Kidney (tissue), 14 donors: ENCODE results near the gene PIP5K1A. TPM values are rescaled to one million over a fixed set of nuclear protein-coding genes. Genes with fewer than 3 reads are reported as not detected.

Experiments used
- DNase-seq, 5 donors: peaks; one replicate each; pipeline ENCODE4 v3.0.0-alpha.2; 2013 to 2020
- FAIRE-seq: peaks from 2 replicates; lab custom pipeline; 2012; peaks lifted over from hg19 to GRCh38; lab: Jason Lieb, UNC
- H3K27ac ChIP-seq, 2 donors: one replicate each; pipeline ENCODE4 v1.7.0; 2013; ENCODE audit warnings: low read depth in 2 of 2, low read length in 2 of 2, inconsistent platforms in 1 of 2
- H3K27me3 ChIP-seq: one replicate; pipeline ENCODE4 v1.7.1; 2013; ENCODE audit warnings: low read length, inconsistent platforms; ENCODE audit not compliant: control insufficient read depth, insufficient read depth
- H3K36me3 ChIP-seq, 3 donors: one replicate each; pipeline versions ENCODE4 v1.7.0 to v1.7.1; 2013; ENCODE audit warnings: low read length in 3 of 3, control low read depth in 1 of 3, inconsistent platforms in 1 of 3; ENCODE audit not compliant: insufficient read depth in 3 of 3, control insufficient read depth in 2 of 3
- H3K4me1 ChIP-seq, 3 donors: one replicate each; pipeline versions ENCODE4 v1.7.0 to v1.7.1; 2013; ENCODE audit warnings: low read length in 3 of 3, inconsistent platforms in 1 of 3, low read depth in 1 of 3; ENCODE audit not compliant: control insufficient read depth in 2 of 3, insufficient read depth in 2 of 3
- H3K4me3 ChIP-seq, 3 donors: one replicate each; pipeline versions ENCODE4 v1.7.0 to v1.8.1; 2013; ENCODE audit warnings: low read length in 3 of 3, control low read depth in 1 of 3, inconsistent platforms in 1 of 3
- H3K9ac ChIP-seq, 3 donors: one replicate each; pipeline versions ENCODE4 v1.7.0 to v1.7.1; 2013; ENCODE audit warnings: low read length in 3 of 3, control low read depth in 1 of 3, inconsistent platforms in 1 of 3
- H3K9me3 ChIP-seq, 3 donors: one replicate each; pipeline versions ENCODE4 v1.7.0 to v1.7.1; 2013; ENCODE audit warnings: low read length in 3 of 3, control low read depth in 1 of 3, inconsistent platforms in 1 of 3; ENCODE audit not compliant: control insufficient read depth in 2 of 3, insufficient read depth in 1 of 3
- intact Hi-C: fragments of 100-400 bp; cut with DNase I; formaldehyde crosslinking; loops from one replicate; pipeline ENCODE4 v1.11.1; 2022
- polyA plus RNA-seq: library from polyadenylated mRNA; stranded (reverse); fragments of 350-450 nt; fragmentation: Illumina TruSeq; extraction: RNeasy Lipid Tissue Mini Kit (QIAGEN cat#74804); gene quantifications from one replicate; pipeline ENCODE4 v1.2.3, GENCODE V29; 2014; ENCODE audit warnings: low read depth, low replicate concordance; ENCODE audit not compliant: insufficient read depth
- total RNA-seq: library from RNA; stranded (reverse); fragmentation: NEBNext Ultra II Directional; extraction: Animal tissue kit (Norgen Biotek cat#: 25700); gene quantifications from one replicate; pipeline ENCODE4 v1.2.1, GENCODE V29; 2021
- TF ChIP-seq, protein P1 (sequence below): IDR thresholded peaks from 3 replicates; pipeline ENCODE4 v1.5.1; 2012; ENCODE audit warnings: mild to moderate bottlenecking, moderate library complexity, borderline replicate concordance; ENCODE audit not compliant: insufficient read depth; ENCODE audit errors: extremely low read depth
- donor health status: control.
- donor health status: control.
- donor health status: control.
- donor health status: control.
- donor health status: control.
- donor health status: DM: yes; HTN: yes; CAD: no.
- donor health status: Normal renal cell carcinoma (clear cell type).

Gene PIP5K1A
- total and polyA plus RNA-seq, 2 donors from 2014 or later, result 15.5 to 49.0 TPM

DNA sequence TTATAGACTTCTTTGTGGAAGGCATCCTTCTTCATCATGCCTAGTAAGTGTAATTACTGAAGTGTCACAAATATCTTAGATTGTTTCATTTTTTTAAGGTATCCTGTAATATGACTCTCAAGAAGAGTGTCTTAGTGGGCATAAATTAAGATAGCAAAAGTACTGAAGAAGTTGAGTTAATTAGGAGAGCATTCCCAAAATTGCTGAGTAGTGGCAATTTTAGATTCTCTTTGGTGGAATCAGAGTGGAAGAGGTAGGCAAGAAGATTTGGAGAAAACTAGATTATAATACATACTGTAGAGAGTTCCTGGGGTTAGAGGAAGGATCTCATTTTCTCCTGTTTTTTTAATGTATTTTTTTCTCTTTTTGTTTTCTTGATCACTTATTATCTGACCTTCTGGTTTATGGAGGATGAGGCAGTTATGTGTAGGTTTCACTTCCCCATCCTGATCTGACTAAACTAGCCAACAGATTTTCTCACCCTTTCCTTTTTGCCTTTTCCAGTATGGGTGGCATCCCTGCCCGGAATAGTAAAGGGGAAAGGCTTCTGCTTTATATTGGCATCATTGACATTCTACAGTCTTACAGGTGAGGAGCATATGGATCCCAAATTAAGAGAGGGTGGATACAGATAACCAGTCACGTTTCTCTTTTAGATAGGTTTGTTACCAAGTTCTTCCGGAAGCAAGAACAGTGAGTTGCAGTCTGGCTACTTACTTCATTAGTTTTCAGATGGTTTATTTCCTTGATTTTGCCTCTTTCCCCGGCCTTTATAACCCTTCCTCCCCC is 39.5 kb downstream of the PIP5K1A start:
- FAIRE-seq (no peak), DNase-seq (no peak)
- Histone ChIP-seq H3K27ac (no peak overlapping the region), H3K9me3 (no peaks in the 10 kb centered on the region), H3K4me1 (no peaks in the 10 kb centered on the region), H3K27me3 (no peaks in the 10 kb centered on the region), H3K36me3 (peaks cover 27 to 70% (median 44%) of the 10 kb centered on the region in 3 donors), H3K4me3 (no peak overlapping the region), H3K9ac (no peak overlapping the region)
- TF ChIP-seq, protein P1, sequence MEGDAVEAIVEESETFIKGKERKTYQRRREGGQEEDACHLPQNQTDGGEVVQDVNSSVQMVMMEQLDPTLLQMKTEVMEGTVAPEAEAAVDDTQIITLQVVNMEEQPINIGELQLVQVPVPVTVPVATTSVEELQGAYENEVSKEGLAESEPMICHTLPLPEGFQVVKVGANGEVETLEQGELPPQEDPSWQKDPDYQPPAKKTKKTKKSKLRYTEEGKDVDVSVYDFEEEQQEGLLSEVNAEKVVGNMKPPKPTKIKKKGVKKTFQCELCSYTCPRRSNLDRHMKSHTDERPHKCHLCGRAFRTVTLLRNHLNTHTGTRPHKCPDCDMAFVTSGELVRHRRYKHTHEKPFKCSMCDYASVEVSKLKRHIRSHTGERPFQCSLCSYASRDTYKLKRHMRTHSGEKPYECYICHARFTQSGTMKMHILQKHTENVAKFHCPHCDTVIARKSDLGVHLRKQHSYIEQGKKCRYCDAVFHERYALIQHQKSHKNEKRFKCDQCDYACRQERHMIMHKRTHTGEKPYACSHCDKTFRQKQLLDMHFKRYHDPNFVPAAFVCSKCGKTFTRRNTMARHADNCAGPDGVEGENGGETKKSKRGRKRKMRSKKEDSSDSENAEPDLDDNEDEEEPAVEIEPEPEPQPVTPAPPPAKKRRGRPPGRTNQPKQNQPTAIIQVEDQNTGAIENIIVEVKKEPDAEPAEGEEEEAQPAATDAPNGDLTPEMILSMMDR, result no peak
- intact Hi-C loops, result no loop called here

DNA sequence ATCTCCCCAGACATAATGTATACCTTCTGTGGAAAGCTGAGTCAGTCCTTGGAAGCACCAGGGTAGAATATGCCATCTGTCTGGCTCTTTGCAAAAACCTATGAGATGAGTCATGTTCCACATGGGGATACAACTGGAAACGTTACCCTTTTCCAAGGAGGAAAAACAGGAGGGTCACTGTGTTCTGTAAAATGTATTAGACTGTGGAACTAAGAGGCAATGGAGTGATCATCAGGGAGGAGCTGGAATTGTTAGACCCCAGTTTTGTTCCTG is 40.1 kb downstream of the PIP5K1A start:
- H3K36me3 ChIP-seq, result peaks cover 29 to 75% (median 45%) of the 10 kb centered on the region in 3 donors
- H3K9ac ChIP-seq, result no peak overlapping the region
- H3K27ac ChIP-seq, result no peak overlapping the region
- TF ChIP-seq, protein P1, result no peak
- no peak overlapping the region for H3K4me3 ChIP-seq
- H3K9me3 ChIP-seq, result no peaks in the 10 kb centered on the region
- no peak for FAIRE-seq
- intact Hi-C loops, result no loop called here
- no peaks in the 10 kb centered on the region for H3K4me1 ChIP-seq
- H3K27me3 ChIP-seq, result no peaks in the 10 kb centered on the region
- no peak for DNase-seq

DNA sequence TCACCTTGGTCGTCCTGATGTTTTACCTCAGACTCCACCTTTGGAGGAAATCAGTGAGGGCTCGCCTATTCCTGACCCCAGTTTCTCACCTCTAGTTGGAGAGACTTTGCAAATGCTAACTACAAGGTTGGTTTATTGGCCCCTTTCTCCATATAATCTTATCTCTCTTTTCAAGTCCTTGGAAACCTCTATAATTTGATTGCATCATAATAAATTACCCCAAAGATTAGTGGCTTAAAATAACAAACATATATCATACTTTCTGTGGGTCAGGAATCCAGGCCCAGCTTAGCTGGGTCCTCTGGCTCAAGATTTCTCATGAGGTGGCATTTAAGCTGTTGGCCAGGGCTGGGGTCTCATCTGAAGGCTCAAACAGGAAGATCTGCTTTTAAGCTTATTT is 44.1 kb downstream of the PIP5K1A start:
- DNase-seq (no peak), FAIRE-seq (no peak)
- TF ChIP-seq, protein P1, result no peak
- Histone ChIP-seq H3K27me3 (no peaks in the 10 kb centered on the region), H3K9ac (no peak overlapping the region), H3K4me1 (no peaks in the 10 kb centered on the region), H3K36me3 (peaks cover 25 to 48% (median 38%) of the 10 kb centered on the region in 3 donors), H3K9me3 (no peaks in the 10 kb centered on the region), H3K27ac (no peak overlapping the region), H3K4me3 (no peak overlapping the region)
- intact Hi-C loops, result no loop called here
